Choroid plexus epithelial cell (primary cell): ENCODE measurements around the gene SYNJ2.

Experiments
- DNase-seq: peaks from one replicate; pipeline ENCODE4 v3.0.0-alpha.2; 2010; ENCODE audit warnings: low read depth
- H3K4me3 ChIP-seq: 2 replicates; pipeline ENCODE4 v1.5.1; 2011; ENCODE audit warnings: low read depth, mild to moderate bottlenecking, control low read depth, low read length, moderate library complexity
- TF ChIP-seq, protein P1 (sequence below): conservative IDR thresholded peaks from 2 replicates; pipeline ENCODE4 v1.5.1; 2011; ENCODE audit warnings: low read depth, mild to moderate bottlenecking, control low read depth, inconsistent platforms, low read length, moderate library complexity

The SYNJ2 gene

DNA sequence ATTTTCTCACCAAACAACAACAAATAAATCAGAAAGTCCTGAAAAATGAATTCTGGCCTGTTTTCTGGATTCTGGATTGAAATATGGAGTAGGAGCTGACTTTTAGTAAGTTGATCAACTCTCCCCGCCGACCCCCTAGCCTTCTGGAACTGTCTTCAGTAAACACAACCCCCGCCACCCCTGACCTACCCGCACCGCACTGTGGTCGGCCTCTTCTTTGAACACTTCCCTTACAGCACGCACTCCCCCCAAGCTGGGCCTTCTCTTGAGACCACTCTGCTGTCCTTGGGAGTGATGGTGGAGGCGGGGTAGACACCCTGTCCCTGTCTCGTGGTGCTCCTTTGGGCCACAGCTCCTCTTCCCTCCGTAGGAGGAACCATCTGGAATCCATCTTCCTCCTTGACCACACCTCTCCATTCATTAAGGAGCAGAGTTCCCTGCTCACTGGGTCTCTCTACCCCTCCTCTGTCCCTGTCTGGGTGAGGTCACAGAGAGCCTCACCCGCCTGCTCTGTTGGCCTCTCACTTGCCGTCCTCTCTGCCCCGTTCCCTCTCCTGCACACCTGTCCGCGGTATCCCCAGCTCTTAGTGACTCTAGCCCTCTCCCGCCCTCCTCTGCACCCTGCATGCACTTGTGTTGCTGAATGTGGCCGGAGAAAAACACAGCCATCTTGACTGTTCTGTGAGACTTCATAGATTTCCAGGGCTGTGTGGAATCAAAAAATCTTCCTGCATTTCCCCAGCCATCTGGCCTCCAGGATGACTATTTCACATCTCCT lies 19.1 kb downstream of the SYNJ2 start:
- TF ChIP-seq, protein P1, sequence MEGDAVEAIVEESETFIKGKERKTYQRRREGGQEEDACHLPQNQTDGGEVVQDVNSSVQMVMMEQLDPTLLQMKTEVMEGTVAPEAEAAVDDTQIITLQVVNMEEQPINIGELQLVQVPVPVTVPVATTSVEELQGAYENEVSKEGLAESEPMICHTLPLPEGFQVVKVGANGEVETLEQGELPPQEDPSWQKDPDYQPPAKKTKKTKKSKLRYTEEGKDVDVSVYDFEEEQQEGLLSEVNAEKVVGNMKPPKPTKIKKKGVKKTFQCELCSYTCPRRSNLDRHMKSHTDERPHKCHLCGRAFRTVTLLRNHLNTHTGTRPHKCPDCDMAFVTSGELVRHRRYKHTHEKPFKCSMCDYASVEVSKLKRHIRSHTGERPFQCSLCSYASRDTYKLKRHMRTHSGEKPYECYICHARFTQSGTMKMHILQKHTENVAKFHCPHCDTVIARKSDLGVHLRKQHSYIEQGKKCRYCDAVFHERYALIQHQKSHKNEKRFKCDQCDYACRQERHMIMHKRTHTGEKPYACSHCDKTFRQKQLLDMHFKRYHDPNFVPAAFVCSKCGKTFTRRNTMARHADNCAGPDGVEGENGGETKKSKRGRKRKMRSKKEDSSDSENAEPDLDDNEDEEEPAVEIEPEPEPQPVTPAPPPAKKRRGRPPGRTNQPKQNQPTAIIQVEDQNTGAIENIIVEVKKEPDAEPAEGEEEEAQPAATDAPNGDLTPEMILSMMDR = no peak
- no peak overlapping the region for H3K4me3 ChIP-seq
- no peak for DNase-seq

DNA sequence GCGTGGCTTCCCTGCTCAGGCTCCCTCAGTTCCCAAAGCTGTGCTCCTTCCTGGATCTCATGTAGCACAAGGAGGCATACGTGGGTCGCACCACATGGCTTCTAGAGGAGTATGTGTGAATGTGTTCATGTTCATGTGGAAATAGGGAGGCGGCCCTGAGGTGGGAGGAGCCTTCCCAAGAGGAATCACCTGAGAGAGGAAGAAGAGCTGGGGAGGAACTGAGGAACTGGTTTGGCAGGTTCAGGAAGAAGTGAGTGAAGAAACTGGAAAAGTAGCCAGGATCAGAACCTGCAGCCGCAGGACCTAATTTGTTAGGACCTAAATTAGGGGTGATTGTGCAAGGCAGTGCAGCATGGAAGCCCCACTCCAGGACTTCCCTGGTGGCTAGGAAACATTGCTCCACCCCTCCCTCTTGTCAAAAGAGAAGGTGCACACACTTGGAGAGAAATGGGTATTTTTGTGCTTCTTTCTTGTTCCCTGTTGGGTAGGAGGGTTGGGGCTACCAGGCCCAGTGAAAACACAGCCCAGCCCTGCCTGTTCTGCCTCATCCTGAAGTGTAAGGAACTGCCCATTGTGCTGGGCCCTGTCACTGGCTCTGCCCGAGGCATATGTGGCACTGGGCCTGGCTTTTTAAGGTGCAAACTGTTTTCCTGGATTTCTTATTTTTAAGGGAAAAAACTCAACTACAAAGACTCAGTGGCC lies 20.7 kb downstream of the SYNJ2 start:
- TF ChIP-seq, protein P1 = no peak
- DNase-seq = no peak
- H3K4me3 ChIP-seq = no peak overlapping the region

DNA sequence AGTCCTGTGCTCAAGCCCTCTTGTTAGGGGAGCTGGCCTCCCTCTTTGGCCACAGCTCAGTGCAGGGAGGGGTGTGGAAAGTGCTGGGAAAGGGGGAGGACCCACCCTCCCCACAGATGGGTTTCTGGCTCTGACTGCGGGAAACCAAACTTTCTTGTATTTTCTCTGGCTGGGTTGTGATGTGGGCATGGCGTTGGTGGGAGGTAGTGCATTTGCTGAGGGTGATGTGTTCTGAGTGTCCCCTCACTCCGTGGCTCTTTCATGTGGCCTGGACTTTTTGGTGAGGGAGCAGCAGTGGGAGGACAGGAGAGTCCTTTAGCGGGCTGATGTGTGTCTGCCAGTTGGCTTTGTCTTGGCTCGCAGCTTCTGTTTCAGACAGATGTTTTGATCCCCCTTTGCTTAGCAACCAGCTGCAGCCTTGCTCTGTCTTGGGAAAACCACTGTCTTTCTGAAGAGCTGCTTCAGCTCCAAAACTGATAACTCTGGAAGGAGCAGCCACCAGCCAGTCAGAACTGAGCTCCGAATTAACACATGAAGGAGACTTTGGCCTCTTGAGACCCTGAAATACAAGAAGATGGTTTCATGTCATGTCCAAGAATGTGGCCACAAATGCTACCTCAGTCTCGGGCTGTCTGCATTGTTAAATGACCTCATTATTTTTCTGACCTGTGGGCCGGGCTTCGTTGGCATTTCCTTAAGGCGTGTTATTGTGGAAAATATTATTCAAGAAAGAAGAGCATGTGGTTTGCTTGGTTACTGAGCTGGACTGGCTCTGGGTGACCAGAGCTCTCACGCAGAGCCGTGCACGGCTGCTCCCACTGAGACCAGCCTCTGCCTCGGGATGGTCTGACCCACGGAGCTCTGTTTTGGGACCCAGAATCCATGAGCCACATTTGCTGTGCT lies 21.5 kb downstream of the SYNJ2 start:
- no peak overlapping the region for H3K4me3 ChIP-seq
- peak; percentile 92 for DNase-seq
- TF ChIP-seq, protein P1 = no peak

DNA sequence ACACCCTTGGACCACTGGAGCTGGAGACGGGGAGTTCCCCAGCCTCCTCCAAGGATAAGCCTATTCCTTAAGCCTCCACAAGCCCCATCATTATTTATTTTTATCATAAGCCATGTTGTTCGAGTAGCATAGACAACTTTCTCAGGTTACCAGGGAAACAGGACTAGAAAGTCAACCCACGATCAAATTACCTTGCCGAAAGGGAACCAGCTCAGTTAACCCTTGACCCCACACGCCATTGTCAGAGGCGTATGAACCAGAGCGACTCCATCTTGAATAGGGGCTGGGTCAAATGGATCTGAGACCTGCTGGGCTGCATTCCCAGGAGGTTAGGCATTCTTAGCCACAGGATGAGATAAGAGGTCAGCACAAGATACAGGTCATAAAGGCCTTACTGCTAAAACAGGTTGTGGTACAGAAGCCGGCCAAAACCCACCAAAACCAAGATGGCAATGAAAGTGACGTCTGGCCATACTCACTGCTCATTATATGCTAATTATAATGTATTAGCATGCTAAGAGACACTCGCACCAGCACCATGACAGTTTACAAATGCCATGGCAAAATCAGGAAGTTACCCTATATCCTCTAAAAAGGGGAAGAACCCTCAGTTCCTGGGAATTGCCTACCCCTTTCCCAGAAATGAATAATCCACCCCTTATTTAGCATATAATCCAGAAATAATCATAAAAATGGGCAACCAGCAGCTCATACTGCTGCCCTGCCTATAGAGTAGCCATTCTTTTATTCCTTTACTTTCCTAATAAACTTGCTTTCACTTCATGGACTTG lies 22.4 kb downstream of the SYNJ2 start:
- DNase-seq = peak; percentile 45
- no peak overlapping the region for H3K4me3 ChIP-seq
- TF ChIP-seq, protein P1 = no peak

DNA sequence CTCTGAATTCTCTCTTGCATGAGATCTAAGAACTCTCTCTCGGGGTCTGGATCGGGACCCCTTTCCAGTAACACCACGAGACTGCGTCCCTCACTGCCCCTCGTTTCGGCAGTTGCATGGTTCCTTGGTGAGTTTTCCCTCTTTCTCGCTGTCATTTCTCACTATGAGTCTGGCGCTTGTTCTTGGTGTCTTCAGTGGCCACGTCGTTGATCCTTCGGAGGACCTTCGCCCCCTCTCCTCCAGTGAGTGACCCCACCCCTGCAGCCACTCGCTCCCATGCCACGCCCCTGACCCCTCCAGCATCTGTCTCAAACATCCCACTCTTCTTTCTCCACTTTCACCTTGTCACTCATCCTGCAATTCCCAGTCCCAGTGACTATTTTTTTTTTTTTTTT lies 23.0 kb downstream of the SYNJ2 start:
- no peak for DNase-seq
- TF ChIP-seq, protein P1 = no peak
- H3K4me3 ChIP-seq = no peak overlapping the region

DNA sequence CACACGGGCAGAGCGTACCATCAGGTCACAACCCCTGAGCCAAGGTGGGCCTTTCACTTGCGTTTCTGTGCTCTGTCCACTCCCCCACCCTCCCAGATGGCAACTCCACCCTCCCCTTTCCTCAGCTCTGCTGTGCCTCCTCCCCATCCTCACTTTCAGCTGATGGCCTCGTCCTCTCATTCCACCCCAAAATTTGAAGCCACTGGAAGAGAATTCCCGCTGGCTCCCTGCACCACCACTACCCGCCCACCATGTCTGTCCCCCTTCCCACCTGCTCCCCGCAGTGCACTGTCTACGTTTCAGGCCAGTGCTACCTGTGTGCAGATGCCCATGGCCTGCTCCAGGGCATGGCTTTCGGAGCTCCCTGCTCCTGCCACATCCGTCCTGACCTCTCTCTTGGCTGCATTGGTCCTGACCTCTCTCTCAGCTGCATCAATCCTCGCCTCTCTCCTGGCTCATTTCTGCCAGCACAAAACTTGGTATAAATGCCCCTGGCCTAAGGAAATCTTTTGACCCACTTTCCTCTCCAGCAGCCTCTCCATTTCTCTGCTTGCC lies 24.0 kb downstream of the SYNJ2 start:
- no peak for DNase-seq
- TF ChIP-seq, protein P1 = no peak
- H3K4me3 ChIP-seq = no peak overlapping the region
